ENCODE data around the gene CHST8.

The CHST8 gene

GRCh38 chr19:33582914-33583313 lies 38.8 kb upstream of the CHST8 start:
- H3K27me3 ChIP-seq (ENCODE audit: control insufficient read depth, low read length), result no peaks in the 10 kb centered on the region
- TF ChIP-seq EZH2phosphoT487 (IDR thresholded peaks at IDR 0.05; ENCODE audit: borderline replicate concordance, low read length), result no peak
- TF ChIP-seq CTCF (IDR thresholded peaks at IDR 0.05; ENCODE audit: low read depth, low read length, poor library complexity, severe bottlenecking), result no peak
- H3F3A ChIP-seq (ENCODE audit: control insufficient read depth, insufficient read depth), result no peaks in the 10 kb centered on the region
- no peak overlapping the region for H3K4me2 ChIP-seq (ENCODE audit: low read length)
- no peaks in the 10 kb centered on the region for H4K20me1 ChIP-seq (ENCODE audit: control insufficient read depth, insufficient read depth, low read depth, low read length)
- H3K36me3 ChIP-seq (ENCODE audit: control insufficient read depth, low read length), result no peaks in the 10 kb centered on the region
- H3K79me2 ChIP-seq (ENCODE audit: control insufficient read depth, low read length), result no peaks in the 10 kb centered on the region
- H3K9me2 ChIP-seq (replicated peaks; ENCODE audit: control insufficient read depth, low read length), result no peaks in the 10 kb centered on the region
- H3K27ac ChIP-seq (ENCODE audit: low read depth, low read length), result no peak overlapping the region
- 0 out of 2 replicates have a peak, but pooled peaks cover 2% of the 10 kb centered on the region for H3K9me3 ChIP-seq (ENCODE audit: control insufficient read depth, insufficient read depth, low read length)
- H3K4me3 ChIP-seq (ENCODE audit: low read length), result no peak overlapping the region
- H3K4me1 ChIP-seq (ENCODE audit: control insufficient read depth, low read length), result no peaks in the 10 kb centered on the region

GRCh38 chr19:33587150-33587549 lies 34.6 kb upstream of the CHST8 start:
- Histone ChIP-seq H3K27me3 (ENCODE audit: control insufficient read depth, low read length) (no peaks in the 10 kb centered on the region), H3K9me2 (replicated peaks; ENCODE audit: control insufficient read depth, low read length) (no peaks in the 10 kb centered on the region), H3K36me3 (ENCODE audit: control insufficient read depth, low read length) (no peaks in the 10 kb centered on the region), H3K4me1 (ENCODE audit: control insufficient read depth, low read length) (no peaks in the 10 kb centered on the region), H3K4me3 (ENCODE audit: low read length) (no peak overlapping the region), H3K79me2 (ENCODE audit: control insufficient read depth, low read length) (no peaks in the 10 kb centered on the region), H3F3A (ENCODE audit: control insufficient read depth, insufficient read depth) (no peaks in the 10 kb centered on the region), H3K9me3 (ENCODE audit: control insufficient read depth, insufficient read depth, low read length) (0 out of 2 replicates have a peak, but pooled peaks cover 2% of the 10 kb centered on the region), H3K4me2 (ENCODE audit: low read length) (no peak overlapping the region), H4K20me1 (ENCODE audit: control insufficient read depth, insufficient read depth, low read depth, low read length) (no peaks in the 10 kb centered on the region), H3K27ac (ENCODE audit: low read depth, low read length) (no peak overlapping the region)
- no peak for TF ChIP-seq CTCF (IDR thresholded peaks at IDR 0.05; ENCODE audit: low read depth, low read length, poor library complexity, severe bottlenecking)
- TF ChIP-seq EZH2phosphoT487 (IDR thresholded peaks at IDR 0.05; ENCODE audit: borderline replicate concordance, low read length), result no peak

GRCh38 chr19:33590224-33590623 lies 31.5 kb upstream of the CHST8 start:
- TF ChIP-seq CTCF (IDR thresholded peaks at IDR 0.05; ENCODE audit: low read depth, low read length, poor library complexity, severe bottlenecking) (no peak), EZH2phosphoT487 (IDR thresholded peaks at IDR 0.05; ENCODE audit: borderline replicate concordance, low read length) (no peak)
- no peaks in the 10 kb centered on the region for H3K36me3 ChIP-seq (ENCODE audit: control insufficient read depth, low read length)
- no peaks in the 10 kb centered on the region for H3K4me1 ChIP-seq (ENCODE audit: control insufficient read depth, low read length)
- 0 out of 2 replicates have a peak, but pooled peaks cover 2% of the 10 kb centered on the region for H3K9me3 ChIP-seq (ENCODE audit: control insufficient read depth, insufficient read depth, low read length)
- no peak overlapping the region for H3K27ac ChIP-seq (ENCODE audit: low read depth, low read length)
- no peaks in the 10 kb centered on the region for H4K20me1 ChIP-seq (ENCODE audit: control insufficient read depth, insufficient read depth, low read depth, low read length)
- no peak overlapping the region for H3K4me2 ChIP-seq (ENCODE audit: low read length)
- H3K79me2 ChIP-seq (ENCODE audit: control insufficient read depth, low read length), result no peaks in the 10 kb centered on the region
- no peaks in the 10 kb centered on the region for H3K9me2 ChIP-seq (replicated peaks; ENCODE audit: control insufficient read depth, low read length)
- no peaks in the 10 kb centered on the region for H3F3A ChIP-seq (ENCODE audit: control insufficient read depth, insufficient read depth)
- H3K4me3 ChIP-seq (ENCODE audit: low read length), result no peak overlapping the region
- H3K27me3 ChIP-seq (ENCODE audit: control insufficient read depth, low read length), result no peaks in the 10 kb centered on the region

All from DOHH2 (cell line).